ENCODE measurements around the gene CADPS. TPM values are rescaled to one million over a fixed set of nuclear protein-coding genes. Genes with fewer than 3 reads are reported as not detected.

The CADPS gene
- total RNA-seq, 1 donor from 2014 or later = 265 TPM

GRCh38 chr3:62562017-62562416 is 313.2 kb downstream of the CADPS start:
- no peaks in the 10 kb centered on the region for H3K36me3 Mint-ChIP-seq (ENCODE audit: unreplicated experiment)
- no peak for DNase-seq
- TF ChIP-seq CTCF (IDR thresholded peaks at IDR 0.05; ENCODE audit: partially characterized antibody, unreplicated experiment) = no peak

GRCh38 chr3:62559831-62560445 is 315.3 kb downstream of the CADPS start:
- no peak for TF ChIP-seq CTCF (IDR thresholded peaks at IDR 0.05; ENCODE audit: partially characterized antibody, unreplicated experiment)
- H3K9me3 Mint-ChIP-seq (ENCODE audit: unreplicated experiment) = no peaks in the 10 kb centered on the region
- H3K4me1 Mint-ChIP-seq (ENCODE audit: low read depth, unreplicated experiment) = no peaks in the 10 kb centered on the region
- peaks cover 2% of the 10 kb centered on the region for H3K27me3 Mint-ChIP-seq (ENCODE audit: unreplicated experiment)
- no peak for DNase-seq
- H3K27ac Mint-ChIP-seq (ENCODE audit: unreplicated experiment) = no peak overlapping the region
- no peaks in the 10 kb centered on the region for H3K36me3 Mint-ChIP-seq (ENCODE audit: unreplicated experiment)
- H3K4me3 Mint-ChIP-seq (ENCODE audit: unreplicated experiment) = no peak overlapping the region

More at GRCh38 chr3:62562017-62562416, 313.2 kb downstream of the CADPS start:
- Mint-ChIP-seq H3K27ac (ENCODE audit: unreplicated experiment) (no peak overlapping the region), H3K4me3 (ENCODE audit: unreplicated experiment) (no peak overlapping the region), H3K27me3 (ENCODE audit: unreplicated experiment) (peaks cover 2% of the 10 kb centered on the region), H3K9me3 (ENCODE audit: unreplicated experiment) (no peaks in the 10 kb centered on the region), H3K4me1 (ENCODE audit: low read depth, unreplicated experiment) (no peaks in the 10 kb centered on the region)

- Mint-ChIP-seq H3K27ac (ENCODE audit: unreplicated experiment) (no peak overlapping the region), H3K27me3 (ENCODE audit: unreplicated experiment) (peaks cover 2% of the 10 kb centered on the region), H3K36me3 (ENCODE audit: unreplicated experiment) (no peaks in the 10 kb centered on the region), H3K9me3 (ENCODE audit: unreplicated experiment) (no peaks in the 10 kb centered on the region), H3K4me1 (ENCODE audit: low read depth, unreplicated experiment) (no peaks in the 10 kb centered on the region), H3K4me3 (ENCODE audit: unreplicated experiment) (no peak overlapping the region)
- TF ChIP-seq CTCF (IDR thresholded peaks at IDR 0.05; ENCODE audit: partially characterized antibody, unreplicated experiment) = peak; percentile 61
- DNase-seq = peak; percentile 48
Observed at GRCh38 chr3:62558549-62559112, 316.6 kb downstream of the CADPS start.

GRCh38 chr3:62557983-62558382 is 317.2 kb downstream of the CADPS start:
- TF ChIP-seq CTCF (IDR thresholded peaks at IDR 0.05; ENCODE audit: partially characterized antibody, unreplicated experiment) = no peak
- Mint-ChIP-seq H3K4me1 (ENCODE audit: low read depth, unreplicated experiment) (no peaks in the 10 kb centered on the region), H3K27me3 (ENCODE audit: unreplicated experiment) (peaks cover 2% of the 10 kb centered on the region), H3K9me3 (ENCODE audit: unreplicated experiment) (no peaks in the 10 kb centered on the region), H3K27ac (ENCODE audit: unreplicated experiment) (no peak overlapping the region), H3K36me3 (ENCODE audit: unreplicated experiment) (no peaks in the 10 kb centered on the region), H3K4me3 (ENCODE audit: unreplicated experiment) (no peak overlapping the region)
- no peak for DNase-seq

- no peak overlapping the region for H3K27ac Mint-ChIP-seq (ENCODE audit: unreplicated experiment)
- no peak for DNase-seq
- no peak overlapping the region for H3K4me3 Mint-ChIP-seq (ENCODE audit: unreplicated experiment)
- no peaks in the 10 kb centered on the region for H3K36me3 Mint-ChIP-seq (ENCODE audit: unreplicated experiment)
- no peaks in the 10 kb centered on the region for H3K9me3 Mint-ChIP-seq (ENCODE audit: unreplicated experiment)
- peaks cover 2% of the 10 kb centered on the region for H3K27me3 Mint-ChIP-seq (ENCODE audit: unreplicated experiment)
- no peaks in the 10 kb centered on the region for H3K4me1 Mint-ChIP-seq (ENCODE audit: low read depth, unreplicated experiment)
- TF ChIP-seq CTCF (IDR thresholded peaks at IDR 0.05; ENCODE audit: partially characterized antibody, unreplicated experiment) = no peak
Observed at GRCh38 chr3:62557450-62557849, 317.8 kb downstream of the CADPS start.

All from glutamatergic neuron (in vitro differentiated cells).